BLaER1 treated with 17β-estradiol and CSF1 and Interleukin-3, amounts not matched to agents 10 nM and 100 nM (cell line): ENCODE data around the gene GALNTL6.
"Not testable (repeated sequence)": the region's sequence is repeated elsewhere in the genome, so short reads cannot be mapped to it uniquely, and the experiment has no call there.

Source experiments
- H3K27ac ChIP-seq, 11 experiments: shearing (Covaris generic); formaldehyde crosslinking; 2 replicates each; pipeline ENCODE4 v1.8.1; 2022
- H3K27me3 ChIP-seq, 11 experiments: shearing (Covaris generic); formaldehyde crosslinking; 2 replicates each; pipeline ENCODE4 v1.8.1; 2022
- H3K36me3 ChIP-seq, 11 experiments: shearing (Covaris generic); formaldehyde crosslinking; 2 replicates each; pipeline ENCODE4 v1.8.1; 2022
- H3K4me1 ChIP-seq, 10 experiments: shearing (Covaris generic); formaldehyde crosslinking; 2 replicates each; pipeline ENCODE4 v1.8.1; 2022
- H3K4me2 ChIP-seq, 11 experiments: shearing (Covaris generic); formaldehyde crosslinking; 2 replicates each; pipeline ENCODE4 v1.8.1; 2022
- H3K4me3 ChIP-seq, 10 experiments: shearing (Covaris generic); formaldehyde crosslinking; 2 replicates each; pipeline ENCODE4 v1.8.1; 2022
- H3K9ac ChIP-seq, 11 experiments: shearing (Covaris generic); formaldehyde crosslinking; 2 replicates each; pipeline ENCODE4 v1.8.1; 2022
- H3K9me3 ChIP-seq, 11 experiments: shearing (Covaris generic); formaldehyde crosslinking; replicated peaks in 1 of 11; 2 replicates each; pipeline ENCODE4 v1.8.1; 2022
- H4K20me1 ChIP-seq, 11 experiments: shearing (Covaris generic); formaldehyde crosslinking; 2 replicates each; pipeline ENCODE4 v1.8.1; 2022
- Cebpa-rat ChIP-seq, 11 experiments: shearing (Covaris generic); IDR thresholded peaks; 2 replicates each; pipeline ENCODE4 v1.8.1; 2022

The GALNTL6 gene

DNA sequence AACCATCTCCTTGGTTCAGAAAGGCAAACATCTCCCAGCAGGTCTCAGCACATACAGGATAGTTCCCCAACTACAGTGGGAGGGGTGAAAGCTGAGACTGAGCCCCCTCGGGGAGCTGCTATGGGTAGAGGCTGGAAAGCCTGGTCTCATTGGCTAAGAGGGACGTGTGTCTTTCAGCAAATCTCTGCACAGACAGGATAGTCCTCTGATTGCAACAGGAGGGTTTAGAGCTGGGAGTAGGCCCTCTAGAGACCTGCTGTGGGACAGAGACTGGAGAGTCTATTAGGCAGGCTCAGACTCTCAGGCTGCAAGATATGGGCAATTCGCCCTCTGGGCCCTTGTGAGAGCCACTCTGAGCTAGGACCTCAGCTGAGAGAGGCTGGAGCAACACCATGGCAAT, 1083.8 kb downstream of the GALNTL6 start:
- no peak overlapping the region for H3K27ac ChIP-seq
- peaks cover 19 to 24% (median 23%) of the 10 kb centered on the region in 11 experiments for H3K9me3 ChIP-seq
- 0 out of 22 replicates have a peak, but pooled peaks cover 0 to 5% (median 0%) of the 10 kb centered on the region in 11 experiments for H3K36me3 ChIP-seq
- H3K4me2 ChIP-seq = no peak overlapping the region
- H3K4me1 ChIP-seq = no peaks in the 10 kb centered on the region
- H3K9ac ChIP-seq = no peak overlapping the region
- H3K27me3 ChIP-seq = no peaks in the 10 kb centered on the region
- no peak overlapping the region for H3K4me3 ChIP-seq
- no peak for TF ChIP-seq Cebpa-rat (IDR thresholded peaks at IDR 0.05)
- H4K20me1 ChIP-seq = no peaks in the 10 kb centered on the region; a peak in 1 of 22 replicates

DNA sequence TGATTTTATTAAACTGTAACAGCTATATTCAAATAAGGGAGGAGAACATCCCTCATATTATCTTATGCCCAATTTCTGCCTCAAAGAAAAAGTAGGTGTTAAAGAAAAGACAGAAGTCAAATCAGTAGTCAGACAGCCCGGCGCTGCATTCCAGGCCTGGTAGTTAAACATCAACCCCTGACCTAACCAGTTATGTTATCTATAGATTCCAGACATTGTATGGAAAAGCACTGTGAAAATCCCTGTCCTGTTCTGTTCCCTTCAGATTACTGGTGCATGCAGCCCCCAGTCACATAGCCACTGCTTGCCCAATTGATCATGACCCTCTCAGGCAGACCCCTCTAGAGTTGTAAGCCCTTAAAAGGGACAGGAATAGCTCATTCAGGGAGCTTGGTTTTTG, 1085.5 kb downstream of the GALNTL6 start:
- Histone ChIP-seq H3K36me3 (0 out of 22 replicates have a peak, but pooled peaks cover 0 to 5% (median 0%) of the 10 kb centered on the region in 11 experiments), H3K9ac (no peak overlapping the region), H3K27ac (no peak overlapping the region), H3K27me3 (no peaks in the 10 kb centered on the region), H3K4me1 (no peaks in the 10 kb centered on the region), H3K4me2 (no peak overlapping the region), H4K20me1 (no peaks in the 10 kb centered on the region; a peak in 1 of 22 replicates), H3K4me3 (no peak overlapping the region), H3K9me3 (peaks cover 19 to 24% (median 23%) of the 10 kb centered on the region in 11 experiments)
- TF ChIP-seq Cebpa-rat (IDR thresholded peaks at IDR 0.05) = no peak

DNA sequence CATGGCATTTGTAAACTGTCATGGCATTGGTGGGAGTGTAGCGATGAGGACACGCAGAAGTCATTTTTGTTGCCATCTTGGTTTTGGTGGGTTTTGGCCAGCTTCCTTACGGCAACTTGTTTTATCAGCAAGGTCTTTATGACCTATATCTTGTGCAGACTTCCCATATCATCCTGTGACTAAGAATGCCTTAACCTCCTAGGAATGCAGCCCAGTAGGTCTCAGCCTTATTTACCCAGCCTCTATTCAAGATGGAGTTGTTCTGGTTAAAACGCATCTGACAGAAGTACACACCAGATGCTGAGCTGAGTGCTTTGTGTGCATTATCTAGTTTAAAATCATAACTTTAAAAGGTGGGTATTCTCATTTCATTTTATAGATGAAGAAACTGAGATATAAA, 1086.7 kb downstream of the GALNTL6 start:
- TF ChIP-seq Cebpa-rat (IDR thresholded peaks at IDR 0.05) = no peak
- H3K9me3 ChIP-seq = peaks cover 19 to 24% (median 23%) of the 10 kb centered on the region in 11 experiments
- no peak overlapping the region for H3K27ac ChIP-seq
- H3K4me2 ChIP-seq = no peak overlapping the region
- no peaks in the 10 kb centered on the region; a peak in 1 of 22 replicates for H4K20me1 ChIP-seq
- H3K9ac ChIP-seq = no peak overlapping the region
- H3K36me3 ChIP-seq = 0 out of 22 replicates have a peak, but pooled peaks cover 0 to 5% (median 0%) of the 10 kb centered on the region in 11 experiments
- H3K4me1 ChIP-seq = peaks cover 0 to 6% (median 0%) of the 10 kb centered on the region in 10 experiments; a peak in 2 of 20 replicates
- H3K4me3 ChIP-seq = no peak overlapping the region
- H3K27me3 ChIP-seq = no peaks in the 10 kb centered on the region

DNA sequence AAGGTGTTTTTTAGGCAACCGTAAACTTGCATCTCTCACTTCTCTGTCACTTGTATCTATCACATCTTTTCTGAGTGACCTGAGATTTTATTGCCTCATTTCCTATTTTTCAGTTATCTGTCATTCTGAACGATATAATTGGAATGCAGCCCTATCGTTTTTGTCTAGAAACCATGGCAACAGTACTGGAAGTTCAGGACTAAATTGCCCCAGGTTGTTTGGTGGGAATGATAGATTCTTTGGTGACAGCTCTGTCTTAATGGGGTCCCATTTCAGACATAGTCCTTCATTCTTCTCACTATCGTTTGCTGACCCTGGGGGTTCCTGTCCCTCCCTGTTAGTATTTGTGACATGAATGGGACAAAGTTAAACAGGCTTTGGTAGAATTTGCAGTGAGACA, 1087.7 kb downstream of the GALNTL6 start:
- no peak for TF ChIP-seq Cebpa-rat (IDR thresholded peaks at IDR 0.05)
- Histone ChIP-seq H3K9ac (no peak overlapping the region), H3K4me3 (no peak overlapping the region), H3K27ac (no peak overlapping the region), H3K9me3 (peaks cover 14 to 17% (median 15%) of the 10 kb centered on the region in 11 experiments), H3K27me3 (no peaks in the 10 kb centered on the region), H4K20me1 (no peaks in the 10 kb centered on the region; a peak in 1 of 22 replicates), H3K4me2 (no peak overlapping the region), H3K36me3 (0 out of 22 replicates have a peak, but pooled peaks cover 0 to 5% (median 0%) of the 10 kb centered on the region in 11 experiments), H3K4me1 (peaks cover 0 to 6% (median 2%) of the 10 kb centered on the region in 10 experiments; a peak in 4 of 20 replicates)

DNA sequence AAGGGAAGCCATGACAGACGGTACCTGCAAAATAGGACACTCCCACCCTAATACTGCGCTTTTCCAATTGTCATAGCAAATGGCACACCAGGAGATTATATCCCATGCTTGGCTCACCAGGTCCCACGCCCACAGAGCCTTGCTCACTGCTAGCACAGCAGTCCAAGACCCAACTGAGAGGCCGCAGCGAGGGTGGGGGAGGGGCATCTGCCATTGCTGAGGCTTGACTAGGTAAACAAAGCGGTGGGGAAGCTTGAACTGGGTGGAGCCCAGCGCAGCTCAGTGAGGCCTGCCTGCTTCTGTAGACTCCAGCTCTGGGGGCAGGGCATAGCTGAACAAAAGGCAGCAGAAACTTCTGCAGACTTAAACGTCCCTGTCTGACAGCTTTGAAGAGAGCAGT, 1099.3 kb downstream of the GALNTL6 start:
- not testable (repeated sequence) for H3K4me2 ChIP-seq, H3K4me3 ChIP-seq, H3K27me3 ChIP-seq, H3K27ac ChIP-seq, H3K9me3 ChIP-seq, H3K9ac ChIP-seq, H4K20me1 ChIP-seq, H3K4me1 ChIP-seq, H3K36me3 ChIP-seq

DNA sequence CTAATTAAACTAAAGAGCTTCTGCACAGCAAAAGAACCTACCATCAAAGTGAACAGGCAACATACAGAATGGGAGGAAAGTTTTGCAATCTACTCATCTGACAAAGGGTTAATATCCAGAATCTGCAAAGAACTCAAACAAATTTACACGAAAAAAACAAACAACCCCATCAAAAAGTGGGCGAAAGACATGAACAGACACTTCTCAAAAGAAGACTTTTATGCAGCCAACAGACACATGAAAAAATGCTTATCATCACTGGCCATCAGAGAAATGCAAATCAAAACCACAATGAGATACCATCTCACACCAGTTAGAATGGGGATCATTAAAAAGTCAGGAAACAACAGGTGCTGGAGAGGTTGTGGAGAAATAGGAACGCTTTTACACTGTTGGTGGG, 1104.2 kb downstream of the GALNTL6 start:
- peaks cover 0 to 16% (median 9%) of the 10 kb centered on the region in 11 experiments; a peak in 10 of 22 replicates for H3K9me3 ChIP-seq
- H3K27ac ChIP-seq, H3K4me2 ChIP-seq, H3K4me1 ChIP-seq, H4K20me1 ChIP-seq, H3K4me3 ChIP-seq, H3K36me3 ChIP-seq, H3K27me3 ChIP-seq, H3K9ac ChIP-seq: not testable (repeated sequence)

DNA sequence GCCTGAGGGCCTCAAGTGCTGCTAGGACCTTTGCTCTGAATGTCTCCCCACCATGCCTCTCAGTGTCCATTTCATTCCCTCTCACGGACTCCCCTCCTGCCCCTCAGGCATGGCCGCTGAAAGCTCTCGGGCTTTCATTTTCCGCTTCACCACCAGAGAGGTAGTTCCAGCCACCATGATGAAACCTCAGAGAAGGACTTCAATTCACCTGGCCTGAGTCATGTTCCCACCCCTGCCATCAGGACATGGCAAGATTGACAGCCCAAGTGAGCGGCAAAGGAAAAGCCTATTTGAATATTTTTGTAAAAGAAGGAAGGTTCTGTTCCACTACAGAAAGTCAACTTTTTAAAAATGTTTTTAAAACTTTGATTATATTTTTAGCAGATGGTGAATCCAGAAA, 1106.1 kb downstream of the GALNTL6 start:
- no peak for TF ChIP-seq Cebpa-rat (IDR thresholded peaks at IDR 0.05)
- H3K27ac ChIP-seq = no peak overlapping the region
- H3K9me3 ChIP-seq = peaks cover 0 to 27% (median 17%) of the 10 kb centered on the region in 11 experiments; a peak in 11 of 22 replicates
- H4K20me1 ChIP-seq = no peaks in the 10 kb centered on the region
- H3K4me2 ChIP-seq = no peak overlapping the region
- no peak overlapping the region for H3K4me3 ChIP-seq
- no peaks in the 10 kb centered on the region for H3K36me3 ChIP-seq
- no peaks in the 10 kb centered on the region for H3K27me3 ChIP-seq
- no peak overlapping the region for H3K9ac ChIP-seq
- H3K4me1 ChIP-seq = no peaks in the 10 kb centered on the region

DNA sequence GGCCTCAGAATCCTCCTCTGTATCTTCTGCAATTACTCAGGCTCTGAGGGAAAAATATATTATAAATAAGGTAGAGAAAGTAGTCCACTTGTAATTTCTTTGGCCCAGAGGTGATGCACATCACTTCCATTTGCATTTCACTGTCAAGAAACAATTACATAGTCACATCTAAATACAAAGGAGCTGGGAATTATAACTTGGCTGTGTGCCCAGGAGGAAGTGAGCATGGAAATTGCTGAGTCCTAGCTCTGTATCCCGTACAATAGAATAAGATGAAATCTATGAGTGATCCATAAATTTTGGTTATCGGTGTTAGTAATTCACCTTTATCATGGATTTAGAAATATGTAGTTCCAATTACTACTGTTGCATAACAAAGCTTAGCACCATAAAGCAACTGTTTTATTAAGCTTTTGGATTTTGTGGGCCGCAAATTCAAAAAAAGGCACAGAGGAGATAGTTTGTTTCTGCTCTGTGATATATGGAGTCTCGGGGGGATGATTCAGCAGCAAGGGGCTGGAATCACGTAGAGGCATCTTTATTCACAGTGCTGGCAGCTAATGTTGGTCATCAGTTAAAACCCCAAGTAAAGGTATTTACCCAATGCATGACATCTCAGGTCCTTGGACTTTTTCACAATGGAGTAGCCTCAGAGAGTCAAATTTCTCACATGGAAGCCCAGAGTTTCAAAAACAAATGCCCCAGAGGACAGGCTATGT, 1114.1 kb downstream of the GALNTL6 start:
- no peaks in the 10 kb centered on the region for H3K27me3 ChIP-seq
- no peaks in the 10 kb centered on the region for H3K36me3 ChIP-seq
- H3K4me2 ChIP-seq = no peak overlapping the region
- TF ChIP-seq Cebpa-rat (IDR thresholded peaks at IDR 0.05) = no peak
- H3K4me1 ChIP-seq = no peaks in the 10 kb centered on the region
- H3K4me3 ChIP-seq = no peak overlapping the region
- H3K27ac ChIP-seq = no peak overlapping the region
- no peak overlapping the region for H3K9ac ChIP-seq
- peaks cover 0 to 18% (median 10%) of the 10 kb centered on the region in 11 experiments; a peak in 10 of 22 replicates for H3K9me3 ChIP-seq
- H4K20me1 ChIP-seq = no peaks in the 10 kb centered on the region

DNA sequence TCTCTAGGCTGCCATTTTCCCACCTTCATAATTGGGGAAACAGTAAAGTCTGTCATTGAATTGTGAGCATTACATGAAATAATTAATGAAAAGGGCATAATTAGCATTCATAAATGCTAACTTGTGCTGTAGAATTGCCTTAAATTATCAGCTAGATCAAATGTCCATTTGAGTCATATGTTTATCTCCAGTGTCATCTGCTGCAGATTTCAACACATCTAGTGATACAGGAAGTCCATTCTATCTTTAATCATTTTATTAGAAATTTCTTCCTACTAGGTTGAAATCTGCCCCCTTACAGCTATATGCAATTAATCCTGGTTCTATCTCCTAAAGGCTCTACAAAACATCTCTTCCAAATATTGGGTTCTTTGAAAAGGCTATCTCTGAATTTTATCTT, 1115.1 kb downstream of the GALNTL6 start:
- no peak for TF ChIP-seq Cebpa-rat (IDR thresholded peaks at IDR 0.05)
- no peaks in the 10 kb centered on the region for H3K27me3 ChIP-seq
- peaks cover 0 to 7% (median under 1%) of the 10 kb centered on the region in 11 experiments; a peak in 7 of 22 replicates for H3K9me3 ChIP-seq

More for the DNA sequence above, 1115.1 kb downstream of the GALNTL6 start:
- no peaks in the 10 kb centered on the region for H3K4me1 ChIP-seq
- H3K27ac ChIP-seq = no peak overlapping the region
- H4K20me1 ChIP-seq = no peaks in the 10 kb centered on the region
- H3K9ac ChIP-seq = no peak overlapping the region
- no peak overlapping the region for H3K4me3 ChIP-seq
- H3K36me3 ChIP-seq = no peaks in the 10 kb centered on the region
- H3K4me2 ChIP-seq = no peak overlapping the region
